Inflammatory macrophage treated with lipopolysaccharide for 1 hour (primary cell): ENCODE data around the gene MYO18A.
A peak's percentile ranks its signal among the peaks of the same experiment; 100 is the strongest.

Source experiments
- DNase-seq, 2 donors: peaks; one replicate each; pipeline ENCODE4 v3.0.0-alpha.2; 2020 to 2022

Gene MYO18A

DNA sequence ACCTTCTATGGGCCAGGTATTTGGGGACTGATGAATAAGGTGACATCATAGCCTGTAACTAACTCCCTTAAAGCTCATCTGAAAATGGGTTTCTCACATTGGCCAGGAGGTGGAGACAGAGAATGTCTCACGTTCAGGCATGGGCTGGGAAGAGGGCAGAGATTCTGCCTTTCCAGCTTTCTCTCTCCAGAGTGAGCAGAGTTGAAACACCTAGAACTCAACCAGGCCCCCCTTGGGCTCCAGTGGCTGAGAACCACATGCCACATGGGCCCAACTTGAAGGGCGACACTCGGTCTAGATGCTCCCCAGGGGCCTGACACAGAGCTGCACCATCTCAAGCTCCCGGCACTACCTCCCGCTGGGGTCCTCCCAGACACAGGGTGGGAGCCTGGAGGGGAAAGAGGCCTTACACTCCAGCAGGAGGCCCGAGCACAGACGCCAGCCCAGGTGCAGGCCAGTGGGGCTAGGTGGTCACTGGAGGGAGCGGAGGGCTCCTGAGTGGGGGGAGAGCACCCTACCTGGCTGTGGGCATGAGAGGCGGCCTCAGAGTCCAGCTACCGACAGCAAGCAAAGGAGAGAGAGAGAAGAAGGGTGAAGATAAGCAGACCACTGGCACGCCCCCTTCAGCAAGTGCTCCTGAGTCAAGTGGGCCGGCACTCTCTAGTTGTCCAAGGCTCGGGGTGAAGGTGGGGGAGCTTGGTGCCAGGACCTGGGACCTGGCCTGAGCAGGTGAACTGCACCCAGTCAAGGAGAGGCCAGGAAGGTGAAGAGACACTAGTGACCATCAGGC is 55.9 kb downstream of the MYO18A start:
- DNase-seq, result peak; percentile 66 to 80

DNA sequence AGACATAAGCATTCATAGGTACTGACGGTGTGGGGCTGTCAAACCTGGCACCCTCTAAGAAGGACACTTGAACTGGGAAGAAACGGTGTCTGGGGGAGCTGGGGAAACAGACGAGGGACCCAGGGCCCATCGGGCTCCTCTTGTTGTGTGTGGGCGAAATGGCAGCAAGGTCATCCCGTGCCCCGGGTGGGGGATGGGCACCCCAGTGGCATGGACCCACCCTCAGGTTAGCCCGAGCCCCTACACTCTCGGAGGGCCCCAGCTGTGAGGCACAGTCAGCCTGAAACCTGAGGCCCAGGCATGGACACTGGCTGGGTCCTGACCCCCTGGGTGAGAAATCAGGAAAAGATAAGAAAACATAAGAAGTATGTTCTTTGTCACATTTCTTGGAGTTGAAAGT is 57.1 kb downstream of the MYO18A start:
- DNase-seq, result no peak

DNA sequence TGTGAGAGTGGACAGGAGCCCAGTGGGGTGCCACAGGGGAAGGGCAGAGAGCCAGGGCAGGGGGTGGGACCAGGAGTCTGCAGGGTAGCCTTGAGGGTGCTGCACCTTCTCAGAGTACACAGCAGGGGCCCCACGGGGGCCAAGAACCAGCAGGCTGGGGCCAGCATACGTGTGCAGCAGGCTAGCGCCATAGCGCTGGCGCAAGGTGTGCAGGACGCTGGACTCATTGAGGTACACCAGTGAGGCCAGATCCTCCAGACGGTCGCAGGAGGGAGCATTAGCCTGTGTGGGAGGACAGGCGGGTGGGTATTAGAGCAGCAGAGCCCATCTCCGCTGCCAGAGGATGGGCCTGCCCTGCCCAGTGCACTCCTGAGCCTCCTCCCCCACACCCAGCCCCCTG is 58.8 kb downstream of the MYO18A start:
- no peak for DNase-seq

DNA sequence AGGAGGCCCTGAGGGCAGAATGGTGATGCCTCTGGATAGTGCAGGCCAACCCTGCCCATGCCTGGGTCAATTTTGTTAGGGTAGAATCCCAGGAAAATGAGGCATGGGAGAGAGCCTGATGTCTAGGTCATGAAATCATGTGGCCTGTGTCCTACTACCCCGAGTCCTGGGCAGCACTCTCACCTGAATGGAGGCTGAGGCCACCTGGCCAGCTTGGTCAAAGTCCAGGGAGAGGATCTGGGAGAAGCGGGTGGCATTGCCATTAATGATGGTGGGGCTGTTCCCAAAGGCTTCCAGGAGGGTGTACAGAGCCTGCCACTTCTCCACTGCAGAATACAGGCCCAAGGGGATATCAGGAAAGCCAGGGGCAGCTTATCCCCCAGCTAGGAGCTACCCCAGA is 59.8 kb downstream of the MYO18A start:
- DNase-seq, result no peak

DNA sequence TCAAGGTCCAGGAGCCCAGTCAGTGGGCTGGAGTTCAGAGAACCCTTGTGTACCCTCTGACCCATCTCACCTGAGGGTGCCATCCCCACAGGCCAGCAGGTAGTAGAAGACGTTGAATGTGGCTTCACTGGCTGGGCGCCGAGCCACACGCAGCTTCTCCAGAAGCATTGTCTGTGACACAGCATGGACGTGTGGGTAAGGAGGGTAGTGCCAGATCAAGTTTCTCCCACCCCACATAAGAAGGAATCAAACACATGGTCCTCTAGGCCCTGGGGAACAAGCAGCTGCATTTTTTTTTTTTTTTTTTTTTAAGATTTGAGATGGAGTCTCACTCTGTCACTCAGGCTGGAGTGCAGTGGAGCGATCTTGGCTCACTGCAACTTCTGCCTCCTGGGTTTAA is 60.9 kb downstream of the MYO18A start:
- DNase-seq, result no peak

DNA sequence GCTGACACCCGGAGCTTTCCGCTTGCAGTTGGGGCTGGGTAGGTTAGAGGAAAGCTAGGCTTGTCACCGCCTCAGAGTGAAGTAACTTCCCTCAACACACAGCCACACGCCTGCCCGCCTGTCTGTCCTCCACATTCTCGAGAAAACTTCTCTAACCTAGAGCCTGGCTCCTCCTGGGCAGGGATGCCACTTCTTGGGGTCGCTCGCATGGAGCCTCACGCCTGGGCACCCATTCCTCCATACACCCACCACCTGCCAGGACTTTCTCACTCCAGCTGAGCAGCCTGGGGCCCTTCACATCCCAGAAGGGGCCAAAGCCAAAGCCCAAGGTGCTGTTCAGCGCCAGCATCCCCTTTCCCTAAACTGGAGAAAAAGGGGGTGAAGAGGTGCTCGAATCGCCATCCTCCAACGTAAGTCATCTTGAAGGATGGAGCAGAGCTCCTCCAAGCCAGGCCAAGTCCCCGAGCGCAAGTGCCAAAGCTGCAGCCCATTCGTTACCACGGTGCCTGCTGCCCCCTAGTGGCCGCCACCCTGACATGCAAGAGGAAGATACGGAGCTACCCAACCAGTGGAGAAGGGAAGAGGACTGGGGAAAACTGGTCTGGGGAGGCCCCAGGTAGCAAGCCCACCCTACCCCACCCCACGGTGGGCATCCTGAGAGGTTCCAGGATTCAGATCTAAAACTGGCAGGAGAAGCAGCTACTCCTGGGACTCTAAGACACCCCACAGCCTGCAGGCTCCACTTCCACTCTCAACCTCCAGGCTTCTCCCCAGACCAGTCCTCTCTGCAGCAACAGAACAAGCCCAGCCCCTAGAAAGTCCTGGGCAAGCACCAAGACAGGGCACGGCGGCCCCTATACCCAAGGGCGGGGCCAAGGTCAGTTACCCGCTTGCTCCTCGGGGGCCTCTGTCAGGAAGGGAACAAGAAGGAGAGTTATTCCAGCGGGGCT is 63.1 kb downstream of the MYO18A start:
- peak; percentile 58 to 88 for DNase-seq

- DNase-seq, result peak; percentile 47 to 57
Observed at GRCh38 chr17:29115961-29116803, 64.0 kb downstream of the MYO18A start.

- DNase-seq, result no peak
Observed at GRCh38 chr17:29115435-29115834, 64.8 kb downstream of the MYO18A start.

DNA sequence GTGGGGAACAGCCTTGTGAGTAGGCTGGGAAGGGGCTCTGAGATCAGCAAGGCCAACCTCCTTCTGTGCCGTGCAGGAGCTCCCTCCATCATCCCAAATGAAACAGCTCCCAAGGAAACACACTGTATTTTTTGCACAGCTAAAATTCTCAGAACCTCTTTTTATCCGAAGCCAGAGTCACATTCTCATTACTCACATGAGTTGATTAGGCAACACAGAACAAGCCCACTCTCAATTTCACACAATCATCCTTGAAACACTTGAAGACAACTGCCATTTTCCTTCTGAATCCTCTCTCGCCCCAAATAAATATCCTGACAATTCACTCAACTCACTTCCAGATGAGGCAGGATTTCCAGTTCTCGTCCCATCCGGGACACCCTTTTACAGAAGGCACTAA is 66.1 kb downstream of the MYO18A start:
- peak; percentile 29 to 70 for DNase-seq

GRCh38 chr17:29113334-29113733 is 66.9 kb downstream of the MYO18A start:
- DNase-seq, result no peak

- DNase-seq, result no peak
Observed at GRCh38 chr17:29112771-29113295, 67.4 kb downstream of the MYO18A start.

DNA sequence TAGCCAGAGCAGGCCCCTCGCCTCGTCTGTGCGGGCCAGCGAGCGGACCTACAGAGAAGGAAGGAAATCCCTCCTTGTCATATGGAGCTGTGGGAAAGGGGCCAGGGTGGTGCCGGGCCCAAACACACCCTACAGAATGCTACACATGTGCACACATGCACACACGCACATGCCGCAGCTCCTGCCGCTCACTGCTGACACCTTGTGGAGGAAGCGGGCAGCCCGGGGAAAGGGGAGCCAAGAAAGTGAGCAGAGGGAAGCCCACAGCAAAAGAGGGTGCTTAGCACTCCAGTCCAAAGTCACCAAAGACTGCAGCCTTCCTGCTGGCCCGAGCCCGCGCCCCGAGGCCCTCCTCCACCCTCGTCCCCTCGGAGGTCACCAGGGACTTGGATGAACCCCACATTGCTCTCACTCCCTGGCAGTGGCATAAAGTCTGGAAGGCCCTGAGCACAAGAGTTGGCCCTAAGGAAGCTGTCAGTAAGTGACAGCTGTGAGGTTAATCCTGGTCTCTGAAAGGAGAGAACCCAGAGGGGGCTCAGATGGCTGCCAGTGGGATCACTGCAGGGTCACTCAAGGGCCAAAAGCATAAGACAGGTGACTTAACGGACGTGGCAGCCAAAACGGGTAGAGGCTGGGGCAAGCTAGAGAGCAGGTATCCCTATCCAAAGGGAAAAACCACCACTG is 68.2 kb downstream of the MYO18A start:
- DNase-seq, result peak in 1 of 2 donors; percentile 80

DNA sequence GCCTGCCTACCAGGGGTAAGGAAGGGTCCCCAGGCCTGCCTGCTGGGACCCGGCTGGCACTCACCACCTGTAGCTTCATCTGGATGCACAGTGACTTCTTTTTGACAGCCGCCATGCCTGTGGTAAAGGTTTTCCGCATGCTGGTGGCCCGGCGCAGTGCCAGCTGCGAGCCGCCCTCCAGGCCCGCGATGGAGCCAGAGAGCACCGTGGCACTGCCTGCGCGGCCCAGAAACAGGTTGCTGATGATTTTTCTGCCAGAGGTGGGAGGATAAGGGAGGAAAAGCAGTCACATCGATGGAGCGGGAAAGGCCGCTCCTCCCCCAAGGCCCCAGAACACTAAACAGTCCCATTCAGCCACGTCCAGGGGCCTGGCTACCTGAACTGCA is 69.8 kb downstream of the MYO18A start:
- DNase-seq, result no peak

GRCh38 chr17:29109477-29110371 is 70.5 kb downstream of the MYO18A start:
- DNase-seq, result no peak

- DNase-seq, result no peak
Observed at GRCh38 chr17:29108823-29109476, 71.2 kb downstream of the MYO18A start.

- no peak for DNase-seq
Observed at GRCh38 chr17:29107933-29108822, 72.0 kb downstream of the MYO18A start.

DNA sequence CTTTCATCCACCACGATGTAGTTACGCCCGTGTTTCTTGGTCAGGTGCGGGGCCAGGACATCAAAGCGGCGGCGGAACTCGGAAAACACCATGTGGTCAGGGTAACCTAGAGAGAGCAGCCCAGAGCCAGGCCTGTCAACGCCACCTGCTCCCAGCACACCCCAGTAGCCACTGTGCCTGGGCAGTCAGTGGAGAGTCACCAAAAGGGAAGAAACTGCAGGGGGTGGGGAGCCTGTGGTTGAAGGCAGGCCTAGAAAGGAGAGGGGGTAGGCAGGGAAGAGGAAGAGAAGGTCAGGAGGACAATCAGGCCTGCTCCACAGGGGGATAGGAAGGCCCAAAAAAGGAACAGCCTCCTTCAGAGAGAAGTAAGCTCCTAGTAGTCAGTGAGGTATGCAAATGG is 73.1 kb downstream of the MYO18A start:
- peak in 1 of 2 donors; percentile 79 for DNase-seq

DNA sequence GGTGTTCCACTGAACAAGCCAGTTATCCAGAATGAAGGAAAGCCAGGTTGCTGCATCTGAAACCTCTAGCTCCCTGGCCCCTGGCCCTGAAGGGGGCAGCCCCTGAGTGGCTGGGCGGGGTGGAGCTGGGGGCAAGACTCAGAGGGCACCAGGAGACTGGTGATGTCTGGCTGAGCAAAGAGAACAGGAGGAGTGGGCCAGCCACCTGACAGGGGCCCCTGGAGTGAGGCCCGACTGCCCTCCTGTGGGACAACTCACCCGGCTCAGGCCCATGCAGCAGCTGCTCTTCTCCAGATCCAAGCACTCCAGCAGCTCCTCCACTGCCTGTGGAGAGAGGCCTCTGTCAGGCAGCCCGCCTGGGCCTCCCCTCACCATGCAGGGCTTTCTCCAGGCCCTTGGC is 76.9 kb downstream of the MYO18A start:
- no peak for DNase-seq

DNA sequence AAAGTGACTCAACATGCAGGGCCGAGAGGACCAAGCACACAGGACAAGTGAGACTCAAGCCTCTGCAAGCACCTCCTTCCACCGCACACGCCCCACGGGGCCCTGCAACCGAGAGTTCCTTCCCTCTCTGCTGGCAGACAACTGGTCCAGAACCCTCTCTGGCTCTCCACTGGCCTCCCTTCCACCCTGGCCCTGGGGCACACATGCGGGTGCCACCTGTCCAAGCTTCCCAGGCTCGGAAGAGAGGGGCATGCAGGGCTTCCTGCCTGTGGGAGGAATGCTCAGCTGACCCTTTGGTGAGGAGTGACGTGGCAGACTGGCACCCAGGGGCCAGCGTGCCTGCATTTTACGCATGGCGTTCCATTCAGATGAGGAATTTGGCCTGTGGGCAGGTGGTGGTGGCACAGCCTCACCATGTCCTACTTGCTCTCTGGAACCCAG is 77.4 kb downstream of the MYO18A start:
- no peak for DNase-seq
